ENCODE data around the gene TRAF3IP1. TPM values are rescaled to one million over a fixed set of nuclear protein-coding genes. Genes with fewer than 3 reads are reported as not detected.
"Not testable (repeated sequence)": the region's sequence is repeated elsewhere in the genome, so short reads cannot be mapped to it uniquely, and the experiment has no call there.

TRAF3IP1 gene
- polyA plus RNA-seq, 1 donor, result 24.1 TPM

DNA sequence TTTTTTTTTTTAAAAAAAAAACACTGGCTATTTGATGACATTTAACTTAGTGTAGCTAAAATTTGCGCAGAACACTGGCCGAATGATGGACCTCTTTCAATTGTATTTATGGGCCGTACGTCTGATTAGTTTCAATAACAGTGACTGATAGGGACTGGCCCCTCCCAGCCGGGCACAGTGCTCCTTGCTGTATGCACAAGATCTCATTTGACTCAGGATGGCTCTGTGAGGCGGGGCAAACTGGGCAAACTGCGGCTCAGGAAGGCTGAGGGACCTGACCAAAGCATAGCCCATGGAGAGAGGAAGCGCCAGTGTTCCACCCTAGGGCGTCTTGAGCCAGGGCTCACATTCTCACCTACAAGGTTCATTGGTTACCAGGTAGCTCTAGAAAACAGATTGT, 21.2 kb downstream of the TRAF3IP1 start:
- DNase-seq, result no peak

DNA sequence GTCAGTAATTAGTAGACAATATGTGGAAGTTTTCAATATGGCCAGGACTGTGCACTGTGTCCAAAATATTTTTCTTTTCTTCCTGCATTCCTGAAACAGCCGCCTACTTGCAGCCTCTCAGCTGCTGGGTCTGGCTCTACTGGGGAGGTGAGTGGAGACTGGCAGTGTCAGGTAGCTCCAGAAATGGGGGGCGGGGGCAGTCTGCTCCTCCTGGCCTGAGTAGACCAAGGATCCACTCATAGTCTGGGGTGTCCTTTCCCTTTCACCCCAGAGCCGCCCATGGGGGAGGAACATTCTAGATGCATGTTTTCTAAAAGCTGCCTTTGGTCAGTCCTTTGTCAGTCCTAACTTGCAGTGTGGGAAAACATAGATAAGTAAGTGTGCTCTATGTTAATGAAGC, 23.7 kb downstream of the TRAF3IP1 start:
- DNase-seq, result no peak

DNA sequence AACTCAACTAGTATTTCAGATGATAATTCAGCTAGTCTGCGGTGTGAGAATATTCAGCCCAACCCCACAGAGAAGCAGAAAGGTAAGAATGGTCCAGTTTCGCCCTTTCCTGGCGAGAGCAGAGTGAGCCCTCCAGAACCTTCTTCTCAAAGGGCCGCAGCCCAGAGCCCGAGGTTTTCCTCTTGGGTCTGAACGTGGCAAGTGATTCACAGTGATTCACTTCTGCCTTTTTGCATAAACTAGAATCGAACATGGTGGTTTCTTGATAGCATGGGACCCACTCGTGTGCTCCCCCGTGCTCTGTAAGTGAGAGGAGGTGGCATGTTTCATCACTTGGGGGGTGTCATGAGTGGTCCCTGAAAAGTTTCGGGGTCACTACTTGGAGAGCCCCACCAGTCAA, 24.2 kb downstream of the TRAF3IP1 start:
- DNase-seq, result no peak

DNA sequence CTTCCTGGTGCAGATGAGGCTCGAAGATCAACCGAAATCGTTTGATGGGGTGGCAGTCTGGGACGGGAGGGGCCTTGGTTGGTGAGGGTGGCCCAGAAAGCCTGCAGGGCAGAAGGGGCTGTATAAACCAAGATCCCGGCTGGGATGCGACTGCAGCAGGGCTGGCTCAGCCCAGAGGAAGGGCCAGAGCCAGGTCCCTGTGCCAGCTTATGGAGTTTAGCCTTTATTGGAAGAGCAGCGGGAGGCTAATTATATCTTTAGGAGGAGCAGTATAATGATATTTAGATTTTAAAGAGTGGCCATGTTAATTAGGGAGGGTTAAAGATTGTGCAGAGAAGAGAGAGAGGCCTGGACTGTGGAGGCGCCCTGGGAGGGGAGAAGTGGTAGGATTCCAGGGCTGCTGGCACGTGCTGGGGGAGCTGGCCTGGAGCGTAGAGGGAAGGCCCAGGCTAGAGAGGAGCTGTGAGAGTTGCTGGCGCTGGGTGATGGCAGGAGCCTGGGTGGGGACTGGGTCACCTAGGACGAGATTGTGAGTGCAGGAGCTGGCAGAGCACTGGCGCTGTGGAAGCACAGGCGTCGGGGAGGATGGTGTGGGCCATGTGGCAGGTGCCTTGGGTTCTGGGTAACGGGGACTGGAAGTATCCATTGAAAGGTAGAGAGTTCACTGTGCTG, 25.1 kb downstream of the TRAF3IP1 start:
- no peak for DNase-seq

DNA sequence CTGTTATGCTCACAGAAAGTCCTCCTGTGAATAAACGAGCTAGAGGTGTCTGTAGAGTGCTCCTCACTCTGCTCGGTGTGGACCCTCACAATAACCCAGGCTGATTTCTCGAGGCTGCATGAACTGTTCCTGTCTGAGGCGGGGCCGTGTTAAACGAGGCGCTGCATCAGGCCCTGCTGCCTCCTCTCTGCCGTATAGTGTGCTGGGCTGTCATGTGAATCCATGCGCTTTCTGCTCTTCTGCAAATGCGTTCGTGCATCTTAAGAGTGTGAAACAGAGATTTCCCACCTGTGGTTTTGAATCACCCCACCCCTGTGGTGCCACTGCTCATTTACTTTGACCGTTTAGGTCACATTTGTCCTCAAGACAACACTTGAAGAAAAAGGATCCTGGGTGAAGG, 26.2 kb downstream of the TRAF3IP1 start:
- DNase-seq, result peak; percentile 13

DNA sequence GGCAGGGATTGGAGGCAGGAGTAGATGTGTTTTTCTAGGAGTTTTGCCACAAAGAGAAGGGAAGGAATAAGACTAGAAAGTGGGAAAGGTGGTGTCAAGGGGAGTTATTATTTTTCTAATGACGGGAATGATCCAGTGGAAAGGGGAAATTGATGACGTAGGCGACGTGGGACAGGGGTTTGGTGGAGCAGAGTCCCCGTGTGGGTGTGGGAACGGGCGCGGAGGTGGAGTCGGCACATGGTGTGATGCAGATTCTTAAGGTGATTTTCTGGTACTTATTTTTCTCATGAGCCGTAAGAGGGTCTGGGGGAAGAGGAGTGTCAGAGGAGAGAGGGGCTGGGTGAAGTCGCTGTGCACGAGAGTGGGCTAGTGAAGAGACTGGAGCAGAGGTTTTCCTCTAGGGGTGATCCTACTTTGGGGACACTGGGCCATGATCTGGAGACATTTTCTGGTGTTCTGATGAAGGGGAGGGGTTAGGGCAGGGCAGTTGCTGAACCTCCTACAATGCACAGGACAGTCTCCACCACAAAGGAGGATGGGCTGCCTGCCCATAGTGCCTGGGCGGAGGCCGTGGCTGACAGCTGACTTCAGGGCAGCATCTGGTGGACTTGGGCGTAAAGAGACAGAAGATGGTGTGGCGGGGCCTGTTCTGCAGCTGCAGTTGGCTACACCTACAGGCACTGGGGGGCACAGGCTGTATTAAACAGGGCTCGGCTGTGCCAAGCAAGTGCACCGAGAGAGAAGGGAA, 30.0 kb downstream of the TRAF3IP1 start:
- DNase-seq, result no peak

DNA sequence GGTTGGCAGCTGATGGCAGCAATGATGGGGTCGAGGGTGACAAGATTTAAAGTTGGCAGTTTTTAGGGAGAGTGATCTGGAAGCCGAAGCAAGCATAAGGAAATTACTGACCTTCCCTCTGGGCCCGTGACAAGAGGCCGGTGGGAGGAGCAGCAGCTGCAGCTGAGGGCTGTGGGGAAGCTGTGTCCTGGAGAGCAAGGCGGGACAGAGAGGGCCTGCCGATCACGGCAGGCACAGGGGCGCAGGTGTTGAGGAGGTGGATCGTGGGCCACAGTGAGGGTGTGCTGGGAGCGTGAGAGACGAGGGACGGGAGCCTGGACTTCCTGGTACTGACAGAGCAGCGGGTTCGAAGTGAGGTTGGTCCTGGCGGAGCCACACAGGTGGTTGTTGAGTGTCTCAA, 31.0 kb downstream of the TRAF3IP1 start:
- DNase-seq, result no peak

DNA sequence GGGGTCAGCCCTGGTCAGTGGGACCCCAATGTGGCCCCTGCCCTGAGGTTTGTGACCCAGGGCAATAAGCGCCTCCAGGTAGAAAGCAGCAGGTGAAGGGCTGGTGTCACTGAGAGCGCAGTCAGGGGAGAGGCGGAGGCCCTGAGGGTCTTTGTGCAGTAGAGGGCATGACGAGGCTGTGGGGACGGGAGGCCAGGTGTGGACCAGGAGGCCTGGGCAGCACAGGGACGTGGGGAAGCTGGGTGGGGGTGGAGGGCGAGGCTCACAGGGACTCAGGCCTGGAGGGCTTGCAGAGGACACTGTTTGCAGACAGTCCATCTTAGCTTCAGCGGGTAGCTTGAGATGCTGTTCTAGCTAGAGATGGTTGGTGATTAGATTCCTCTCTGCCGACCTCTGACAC, 32.0 kb downstream of the TRAF3IP1 start:
- no peak for DNase-seq

DNA sequence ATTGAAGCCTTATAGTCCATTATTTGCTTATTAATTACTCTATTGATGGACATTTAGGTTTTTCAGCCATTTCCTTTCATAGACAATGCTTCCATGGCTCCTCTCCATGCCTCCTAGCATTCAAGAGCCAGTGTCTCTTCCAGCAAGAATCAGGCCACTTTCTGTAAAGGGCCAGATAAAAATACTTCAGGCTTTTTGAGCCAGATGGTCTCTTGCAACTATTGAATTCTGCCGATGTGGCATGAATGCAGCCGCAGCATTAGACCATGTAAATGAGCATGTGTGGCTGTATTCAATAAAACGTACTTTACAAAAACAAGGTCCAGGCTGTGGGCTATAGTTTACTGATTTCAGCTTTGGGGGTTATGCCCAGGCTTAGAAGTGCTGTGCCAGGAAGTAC, 38.5 kb downstream of the TRAF3IP1 start:
- no peak for DNase-seq

DNA sequence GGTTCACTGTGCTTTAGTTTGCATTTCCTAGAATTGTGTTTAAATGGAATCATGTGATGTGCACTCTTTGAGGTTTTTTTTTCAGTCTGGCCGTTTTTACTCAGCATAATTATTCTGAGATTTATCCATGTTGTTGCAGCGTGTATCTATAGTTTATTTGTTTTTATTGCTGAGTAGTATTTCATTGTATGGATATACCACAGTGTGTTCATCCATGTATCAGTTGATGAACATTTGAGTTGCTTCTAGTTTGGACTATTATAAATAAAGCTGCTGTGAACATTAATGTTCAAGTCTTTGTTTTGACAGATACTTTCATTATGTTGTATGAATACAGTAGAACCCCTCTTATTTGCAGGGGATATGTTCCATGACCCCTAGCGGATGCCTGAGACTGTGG, 39.1 kb downstream of the TRAF3IP1 start:
- DNase-seq, result no peak

DNA sequence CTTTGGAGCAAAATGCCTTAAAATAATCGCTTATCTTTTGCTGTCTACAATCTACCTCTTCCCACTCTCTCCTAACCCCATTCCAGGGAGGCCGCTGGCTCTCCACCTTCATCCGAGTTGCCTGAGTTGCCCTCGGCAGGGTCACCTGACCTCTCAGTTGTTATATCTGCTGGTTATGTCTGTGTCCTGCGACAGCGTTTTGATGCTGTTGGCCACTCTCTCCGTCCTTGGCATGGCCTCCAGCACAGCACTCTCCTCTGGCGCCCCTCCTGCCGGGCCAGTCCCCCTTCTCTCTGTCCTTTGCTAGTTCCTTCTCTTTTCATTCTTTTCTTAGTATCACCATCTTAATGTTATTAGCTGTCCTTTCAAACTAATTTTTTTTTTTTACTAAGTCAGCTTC, 41.6 kb downstream of the TRAF3IP1 start:
- DNase-seq, result no peak

DNA sequence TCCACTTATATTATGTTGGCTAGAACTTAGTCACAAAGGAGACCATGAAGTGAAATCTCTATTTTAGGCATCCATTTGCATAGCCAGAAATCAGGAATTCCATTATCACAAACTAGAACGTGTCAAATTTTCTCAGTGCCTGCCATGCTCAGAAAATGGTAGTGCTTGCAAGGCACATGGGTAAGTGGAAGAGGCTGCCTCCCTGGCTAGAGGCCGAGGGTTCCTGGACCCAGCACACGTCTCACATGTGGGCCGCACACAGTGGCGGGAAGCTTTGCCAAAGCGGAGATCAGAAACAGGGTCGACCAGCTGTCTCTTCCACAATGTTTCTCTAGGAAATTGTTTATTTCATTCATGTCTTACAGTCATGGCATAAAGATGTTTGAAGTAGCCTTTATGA, 42.3 kb downstream of the TRAF3IP1 start:
- no peak for DNase-seq

DNA sequence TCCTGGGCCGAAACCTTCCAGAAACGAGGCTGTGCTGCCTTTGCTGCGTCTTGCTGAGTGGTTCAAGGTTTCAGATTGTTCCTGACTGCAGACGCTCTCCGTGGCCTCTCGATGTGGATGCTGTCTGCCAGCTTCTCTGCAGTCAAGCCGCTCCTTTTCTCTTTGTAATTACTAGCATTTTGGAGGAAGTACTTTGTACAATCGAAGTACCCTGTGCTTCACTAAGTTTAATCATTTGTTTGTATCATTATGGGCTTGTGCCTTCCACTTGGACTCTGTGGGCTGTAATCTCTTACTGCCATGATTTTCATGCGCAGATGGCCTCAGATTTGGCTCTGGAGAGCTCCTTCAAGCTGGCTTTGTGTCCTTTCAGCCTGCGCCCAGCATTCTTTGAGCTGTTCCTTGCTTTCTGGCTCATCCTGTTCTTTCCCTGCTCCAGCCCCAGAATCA, 49.3 kb downstream of the TRAF3IP1 start:
- no peak for DNase-seq

DNA sequence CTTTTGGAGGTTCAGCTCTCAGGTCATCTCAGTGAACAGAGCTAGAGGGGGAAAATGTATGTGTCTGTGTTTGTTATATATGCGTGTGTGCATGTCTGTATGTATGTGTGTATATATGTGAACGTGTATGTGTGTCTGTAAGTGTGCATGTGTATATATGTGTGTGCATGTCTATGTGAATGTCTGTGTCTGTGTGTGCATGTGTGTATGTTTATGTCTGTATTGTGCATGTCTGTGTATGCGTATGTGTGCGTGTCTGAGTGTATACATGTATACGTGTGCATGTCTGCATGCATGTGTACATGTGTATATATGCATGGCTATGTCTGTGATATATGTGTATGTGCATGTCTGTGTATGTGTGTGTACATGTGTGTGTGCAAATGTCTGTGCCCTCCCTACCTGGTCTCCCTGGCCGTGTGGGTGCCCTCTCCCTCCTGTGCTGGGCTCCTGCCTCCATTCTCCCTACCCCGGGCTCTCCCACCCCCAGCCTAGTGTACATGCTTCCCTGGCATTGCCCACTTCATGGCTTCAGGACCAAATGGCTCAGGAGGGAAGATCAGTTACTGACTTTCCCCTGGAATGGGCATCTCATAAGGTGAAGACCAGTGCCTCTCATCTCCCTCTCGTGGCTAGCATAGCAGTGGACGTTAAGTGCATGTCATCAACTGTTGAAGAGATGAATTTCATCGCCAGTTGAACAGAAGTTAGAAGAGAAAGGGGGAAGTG, 49.9 kb downstream of the TRAF3IP1 start:
- DNase-seq, result no peak

DNA sequence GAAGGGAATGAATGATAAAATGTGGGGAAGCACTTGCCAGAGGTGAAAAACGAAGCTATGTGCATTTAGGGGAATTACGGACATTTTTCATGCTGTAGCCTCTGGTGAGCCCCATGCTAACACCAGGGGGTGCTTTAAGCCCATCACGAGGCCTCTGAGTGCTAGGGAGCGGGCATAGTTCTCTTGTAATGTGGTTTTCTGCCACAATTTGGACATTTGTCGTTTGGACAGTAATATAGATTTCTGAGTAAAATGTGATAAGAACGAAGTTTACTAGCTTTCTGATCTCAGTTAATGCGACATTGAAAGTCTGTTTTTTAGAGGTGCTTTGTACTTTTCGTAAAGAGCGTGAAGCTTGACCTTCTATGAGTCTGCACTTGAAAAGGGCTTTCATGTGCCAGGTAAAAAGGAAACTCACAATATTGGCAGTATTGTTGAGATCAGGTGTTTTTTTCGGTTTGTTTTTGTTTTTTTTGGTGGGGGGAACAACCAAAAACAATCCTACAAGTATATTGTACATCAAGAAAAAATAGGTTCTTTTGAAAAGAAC, 50.6 kb downstream of the TRAF3IP1 start:
- DNase-seq, result peak; percentile 70

DNA sequence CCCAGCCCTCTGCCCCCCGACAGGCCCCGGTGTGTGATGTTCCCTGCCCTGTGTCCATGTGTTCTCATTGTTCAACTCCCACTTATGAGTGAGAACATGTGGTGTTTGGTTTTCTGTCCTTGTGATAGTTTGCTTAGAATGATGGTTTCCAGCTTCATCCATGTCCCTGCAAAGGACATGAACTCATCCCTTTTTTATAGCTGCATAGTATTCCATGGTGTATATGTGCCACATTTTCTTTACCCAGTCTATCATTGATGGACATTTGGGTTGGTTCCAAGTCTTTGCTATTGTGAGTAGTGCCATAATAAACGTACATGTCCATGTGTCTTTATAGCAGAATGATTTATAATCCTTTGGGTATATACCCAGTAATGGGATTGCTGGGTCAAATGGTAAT, 52.0 kb downstream of the TRAF3IP1 start:
- not testable (repeated sequence) for DNase-seq

DNA sequence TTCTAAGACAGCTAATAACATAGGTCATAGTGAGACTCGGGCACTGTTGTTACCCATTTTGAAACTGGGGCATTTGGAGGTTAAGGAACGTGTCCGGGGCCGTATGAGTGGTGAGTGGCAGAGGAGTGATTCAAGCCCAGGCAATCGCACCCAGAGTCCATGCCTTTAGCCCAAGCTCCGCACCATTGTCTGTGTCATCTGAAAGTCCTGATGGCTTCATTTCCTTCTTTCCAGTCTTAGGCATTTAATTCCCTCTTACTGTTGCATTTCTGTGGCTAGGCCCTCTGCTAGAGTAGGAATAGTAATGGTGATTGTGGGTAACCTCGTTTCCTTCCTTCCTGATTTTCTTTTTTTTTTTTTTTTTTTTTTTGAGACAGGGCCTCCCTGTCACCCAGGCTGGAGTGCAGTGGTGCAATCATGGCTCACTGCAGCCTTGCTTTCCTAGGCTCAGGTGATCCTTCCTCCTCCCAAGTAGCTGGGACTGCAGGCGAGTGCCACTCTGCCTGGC, 56.6 kb downstream of the TRAF3IP1 start:
- DNase-seq, result no peak

DNA sequence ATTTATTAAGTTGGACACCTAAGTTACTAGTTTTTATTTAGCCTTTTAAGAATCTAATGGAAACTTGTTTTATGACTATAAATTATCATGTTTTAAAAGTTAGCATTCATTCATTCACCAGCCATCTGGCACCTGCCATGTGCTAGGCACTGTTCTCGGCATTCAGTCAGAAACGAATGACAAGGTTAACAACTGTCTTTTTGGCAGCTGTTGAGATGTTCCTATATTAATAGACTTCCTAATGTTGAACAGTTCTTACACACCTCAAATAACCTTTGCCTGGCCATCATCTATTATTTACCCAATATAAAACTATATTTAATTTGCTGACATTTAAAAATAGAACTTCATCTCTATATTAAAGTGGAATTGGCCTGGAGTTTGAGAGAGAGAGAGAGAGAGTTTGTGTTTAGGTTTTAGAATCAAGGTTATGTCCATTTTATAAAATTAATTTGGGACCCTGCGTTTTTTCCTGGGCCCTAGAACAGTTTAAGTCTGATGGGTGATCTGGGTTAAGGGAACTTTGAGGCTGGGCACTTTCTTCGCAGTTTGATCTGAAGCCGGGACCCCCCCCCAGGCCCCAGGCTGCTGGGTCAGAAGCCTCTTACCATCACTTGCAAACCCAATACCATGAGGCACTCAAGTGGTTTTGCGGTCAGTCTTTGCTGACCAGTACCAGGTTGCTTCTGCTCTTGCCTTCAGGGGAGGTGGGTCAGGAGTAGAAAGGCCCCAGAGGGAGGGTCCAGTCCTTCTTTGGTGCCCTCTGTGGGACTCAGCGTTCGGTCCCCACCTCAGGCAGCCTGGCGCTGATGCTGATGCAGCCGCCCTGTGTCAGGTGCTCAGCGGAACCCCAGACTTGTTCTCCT, 58.1 kb downstream of the TRAF3IP1 start:
- DNase-seq, result no peak

DNA sequence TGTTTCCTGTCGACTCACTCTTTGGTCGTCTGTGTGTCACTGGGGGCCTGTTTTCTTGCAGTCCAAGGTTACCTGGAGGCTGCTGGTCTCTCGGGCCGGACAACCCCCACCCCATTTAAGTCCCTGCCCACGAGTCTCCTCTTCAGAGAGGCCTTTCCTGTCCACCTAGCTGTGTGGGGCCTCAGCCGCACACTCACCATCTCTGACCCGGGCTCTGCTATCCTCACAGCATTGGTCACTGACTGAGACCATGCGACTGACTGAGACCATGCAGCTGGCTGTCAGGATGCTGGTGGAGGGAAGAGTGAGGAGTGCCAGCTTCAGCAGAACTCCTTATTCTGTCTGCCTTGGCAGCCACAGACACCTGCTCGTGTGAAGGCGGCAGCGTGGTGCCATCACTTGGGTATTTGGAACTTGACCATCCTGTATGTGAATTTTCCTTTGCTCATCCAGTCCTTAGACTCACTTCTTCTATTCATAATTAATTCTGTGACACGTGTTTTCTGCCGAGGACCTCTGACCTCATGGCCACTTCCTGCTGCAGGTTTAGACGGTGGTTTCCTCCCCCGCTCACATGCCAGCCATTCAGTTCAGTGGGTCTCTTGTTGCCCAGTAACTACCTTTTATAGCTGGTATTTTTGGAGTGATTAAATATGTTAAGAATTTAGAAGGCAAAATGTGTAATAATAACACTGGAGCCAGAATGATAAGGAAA, 58.9 kb downstream of the TRAF3IP1 start:
- no peak for DNase-seq

DNA sequence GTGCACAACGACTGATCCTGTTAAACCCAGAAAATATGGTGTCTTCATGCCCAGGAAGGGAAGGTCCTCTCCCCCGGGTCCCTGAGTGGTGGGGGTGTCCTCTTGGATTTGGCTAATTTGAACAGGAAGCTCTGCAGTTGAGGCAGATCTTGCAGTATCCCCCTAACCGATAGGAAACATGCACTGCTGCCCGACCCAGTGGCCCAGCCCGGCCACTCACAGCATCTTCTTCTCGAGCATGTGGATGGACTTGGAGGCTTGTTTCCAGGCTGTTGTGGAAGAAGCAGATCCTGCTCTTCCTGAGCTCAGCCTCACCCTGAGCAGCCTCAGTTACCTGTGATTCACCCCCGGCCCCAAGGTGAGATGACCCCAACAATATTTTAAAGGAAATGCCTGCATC, 60.0 kb downstream of the TRAF3IP1 start:
- no peak for DNase-seq

DNA sequence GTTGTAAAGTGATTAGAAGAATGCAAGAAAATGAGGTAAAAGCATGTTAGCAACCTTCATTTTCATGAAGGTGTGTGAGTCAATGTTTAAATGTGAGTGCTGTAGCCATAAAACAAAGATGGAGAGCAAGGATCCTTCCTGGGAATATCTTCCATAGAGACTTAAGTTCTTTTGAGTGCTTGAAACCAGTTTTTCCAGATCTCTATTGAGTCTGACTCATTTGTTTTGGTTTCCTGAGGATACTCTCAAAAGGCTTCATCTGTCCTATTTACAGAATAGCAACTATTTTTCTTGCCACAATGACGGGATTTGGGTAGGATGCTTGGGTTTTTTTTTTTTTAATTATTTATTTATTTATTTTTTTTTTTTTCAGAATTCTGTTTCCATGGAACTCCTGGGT, 60.5 kb downstream of the TRAF3IP1 start:
- no peak for DNase-seq

Data from left kidney (tissue), 2 donors.